MM.1S (cell line): ENCODE measurements around the gene LILRB1.

Experiments used
- CTCF ChIP-seq: fragments of 300-600 bp; sonication (generic); IDR thresholded peaks from 2 replicates; pipeline ENCODE4 v1.5.1; 2016; ENCODE audit warnings: antibody characterized with exemption, low read length, mixed read lengths
- EZH2 ChIP-seq: fragments of 300-600 bp; sonication (generic); optimal IDR thresholded peaks from 2 replicates; pipeline ENCODE3; 2017; ENCODE audit warnings: low read depth, mild to moderate bottlenecking, antibody characterized with exemption, low read length, mixed read lengths
- EZH2phosphoT487 ChIP-seq: fragments of 300-600 bp; sonication (generic); IDR thresholded peaks from 2 replicates; pipeline ENCODE4 v1.6.1; 2018; ENCODE audit warnings: antibody characterized with exemption, low read length

- no peak for TF ChIP-seq CTCF
- no peak for TF ChIP-seq EZH2phosphoT487
- no peak for TF ChIP-seq EZH2
Measured at GRCh38 chr19:54648129-54648528, 17.8 kb downstream of the LILRB1 start.
